SK-N-SH (cell line): ENCODE data around the gene BAG1. TPM values are rescaled to one million over a fixed set of nuclear protein-coding genes. Genes with fewer than 3 reads are reported as not detected.

Experiments
- CTCF ChIA-PET: fragments of 300-600, 350-600 bp; formaldehyde crosslinking; extraction: SDS; loops from one replicate; lab custom pipeline; 2021; lab: Yijun Ruan, JAX
- POLR2A ChIA-PET: fragments of 350-600 bp; sonication (Branson Sonifier 250); formaldehyde crosslinking; extraction: SDS; loops from one replicate; lab custom pipeline; 2020; ENCODE audit warnings: antibody characterized with exemption, inconsistent platforms; lab: Yijun Ruan, JAX
- DNase-seq: peaks from one replicate; pipeline ENCODE4 v3.0.0; 2012
- H2AFZ ChIP-seq: fragments of 200-600 bp; sonication (generic); 2 replicates; pipeline ENCODE4 v1.8.1; 2016; ENCODE audit warnings: antibody characterized with exemption, mild to moderate bottlenecking, low read depth
- H3F3A ChIP-seq: fragments of 200-600 bp; sonication (generic); replicated peaks from 2 replicates; pipeline ENCODE3; 2016; ENCODE audit warnings: antibody characterized with exemption, mild to moderate bottlenecking; ENCODE audit not compliant: insufficient read depth
- H3K27ac ChIP-seq, 2 experiments: fragments of 200-500 bp in 1 of 2; fragments of 200-600 bp in 1 of 2; sonication (Bioruptor generic) in 1 of 2; sonication (generic), shearing (Covaris generic) in 1 of 2; 2 replicates each; pipeline versions ENCODE4 v1.5.1 to v1.6.1; 2014 to 2016; ENCODE audit warnings: low read depth in 2 of 2, inconsistent platforms in 1 of 2, low read length in 1 of 2, mild to moderate bottlenecking in 1 of 2, mixed read lengths in 1 of 2
- H3K27me3 ChIP-seq: fragments of 200-600 bp; sonication (generic), shearing (Covaris generic); 2 replicates; pipeline ENCODE4 v1.6.1; 2016; ENCODE audit warnings: mixed run types; ENCODE audit not compliant: insufficient read depth
- H3K36me3 ChIP-seq, 2 experiments: fragments of 200-500 bp in 1 of 2; fragments of 200-600 bp in 1 of 2; sonication (Bioruptor generic) in 1 of 2; sonication (generic) in 1 of 2; replicated peaks in 1 of 2; 2 replicates each; pipeline versions ENCODE3 to v1.5.1; 2014 to 2016; ENCODE audit warnings: low read length in 1 of 2, mild to moderate bottlenecking in 1 of 2; ENCODE audit not compliant: insufficient read depth in 2 of 2, control insufficient read depth in 1 of 2
- H3K4me1 ChIP-seq, 2 experiments: fragments of 200-500 bp in 1 of 2; fragments of 200-600 bp in 1 of 2; sonication (Bioruptor generic) in 1 of 2; sonication (generic), shearing (Covaris generic) in 1 of 2; 2 replicates each; pipeline versions ENCODE4 v1.5.1 to v1.6.1; 2014 to 2016; ENCODE audit warnings: low read depth in 1 of 2, low read length in 1 of 2, mixed run types in 1 of 2; ENCODE audit not compliant: insufficient read depth in 2 of 2, control insufficient read depth in 1 of 2
- H3K4me2 ChIP-seq: fragments of 200-600 bp; sonication (generic), shearing (Covaris generic); 2 replicates; pipeline ENCODE4 v1.6.1; 2017; ENCODE audit warnings: mixed run types
- H3K4me3 ChIP-seq, 2 experiments: fragments of 200-500 bp in 1 of 2; fragments of 200-600 bp in 1 of 2; sonication (Bioruptor generic) in 1 of 2; sonication (generic), shearing (Covaris generic) in 1 of 2; 2 replicates each; pipeline versions ENCODE4 v1.5.1 to v1.8.1; 2014 to 2016; ENCODE audit warnings: low read depth in 2 of 2, inconsistent platforms in 1 of 2, low read length in 1 of 2, mild to moderate bottlenecking in 1 of 2, mixed read lengths in 1 of 2, moderate library complexity in 1 of 2
- H3K79me2 ChIP-seq: fragments of 200-600 bp; sonication (generic); 2 replicates; pipeline ENCODE4 v1.8.1; 2017; ENCODE audit warnings: mild to moderate bottlenecking; ENCODE audit not compliant: insufficient read depth
- H3K9ac ChIP-seq: fragments of 200-600 bp; sonication (generic); 2 replicates; pipeline ENCODE4 v1.6.1; 2017; ENCODE audit warnings: mixed run types
- H3K9me2 ChIP-seq: fragments of 200-600 bp; sonication (generic); 2 replicates; pipeline ENCODE4 v1.6.1; 2017; ENCODE audit warnings: mixed run types
- H3K9me3 ChIP-seq: fragments of 200-600 bp; sonication (generic); 2 replicates; pipeline ENCODE4 v1.6.1; 2017; ENCODE audit warnings: mixed run types, mild to moderate bottlenecking, moderate library complexity
- H4K20me1 ChIP-seq: fragments of 200-600 bp; sonication (generic); 2 replicates; pipeline ENCODE4 v1.6.1; 2017; ENCODE audit warnings: mild to moderate bottlenecking, mixed run types; ENCODE audit not compliant: insufficient read depth
- CTCF ChIP-seq: fragments of 200-600 bp; sonication (generic); IDR thresholded peaks from 2 replicates; pipeline ENCODE4 v1.6.1; 2017; ENCODE audit warnings: antibody characterized with exemption, mild to moderate bottlenecking, moderate library complexity
- ELF1 ChIP-seq: IDR thresholded peaks from 2 replicates; pipeline ENCODE4 v1.4.0; 2012
- EP300 ChIP-seq, 2 experiments: IDR thresholded peaks; 2 replicates each; pipeline versions ENCODE4 v1.4.0 to v1.6.1; 2012; ENCODE audit warnings: borderline replicate concordance in 1 of 2, low read depth in 1 of 2, low read length in 1 of 2
- EZH2phosphoT487 ChIP-seq: fragments of 200-600 bp; sonication (generic); IDR thresholded peaks from 2 replicates; pipeline ENCODE4 v1.6.1; 2017; ENCODE audit warnings: low read depth, mixed run types, mild to moderate bottlenecking, antibody characterized with exemption, moderate library complexity, borderline replicate concordance
- FOSL2 ChIP-seq: IDR thresholded peaks from 2 replicates; pipeline ENCODE4 v1.4.0; 2012; ENCODE audit warnings: low read depth, mild to moderate bottlenecking, moderate library complexity, borderline replicate concordance
- FOXJ3 ChIP-seq: sonication (generic); formaldehyde crosslinking; IDR thresholded peaks from 2 replicates; pipeline ENCODE4 v1.5.1; 2020; ENCODE audit warnings: mild to moderate bottlenecking, missing genetic modification reagents
- FOXM1 ChIP-seq: IDR thresholded peaks from 2 replicates; pipeline ENCODE4 v1.4.0; 2012; ENCODE audit warnings: low read depth, mild to moderate bottlenecking
- GABPA ChIP-seq: IDR thresholded peaks from 2 replicates; pipeline ENCODE4 v1.4.0; 2012; ENCODE audit warnings: low read depth, mild to moderate bottlenecking
- IRF3 ChIP-seq: fragments of 150-350 bp; IDR thresholded peaks from 2 replicates; pipeline ENCODE4 v1.6.1; 2016; ENCODE audit warnings: mild to moderate bottlenecking, low read depth, low read length
- MAX ChIP-seq: IDR thresholded peaks from 2 replicates; pipeline ENCODE4 v1.4.0; 2012; ENCODE audit warnings: low read depth
- MEF2A ChIP-seq: IDR thresholded peaks from 2 replicates; pipeline ENCODE4 v1.4.0; 2012; ENCODE audit warnings: low read depth, borderline replicate concordance
- MXI1 ChIP-seq: IDR thresholded peaks from 2 replicates; pipeline ENCODE4 v1.6.1; 2012; ENCODE audit warnings: mild to moderate bottlenecking, low read depth, low read length, improper control_type of control experiment
- NFIC ChIP-seq: IDR thresholded peaks from 2 replicates; pipeline ENCODE4 v1.4.0; 2012; ENCODE audit warnings: borderline replicate concordance
- NRF1 ChIP-seq: IDR thresholded peaks from 2 replicates; pipeline ENCODE4 v1.6.1; 2012; ENCODE audit warnings: low read depth, mild to moderate bottlenecking, low read length
- POLR2AphosphoS5 ChIP-seq: IDR thresholded peaks from 2 replicates; pipeline ENCODE4 v1.6.1; 2012; ENCODE audit warnings: low read depth, low read length
- RAD21 ChIP-seq: IDR thresholded peaks from 2 replicates; pipeline ENCODE4 v1.6.1; 2012; ENCODE audit warnings: mild to moderate bottlenecking, low read length
- RFX5 ChIP-seq: IDR thresholded peaks from 2 replicates; pipeline ENCODE4 v1.6.1; 2012; ENCODE audit warnings: mild to moderate bottlenecking, improper control_type of control experiment, low read length
- SIN3A ChIP-seq: IDR thresholded peaks from 2 replicates; pipeline ENCODE4 v1.6.1; 2012; ENCODE audit warnings: low read depth, mild to moderate bottlenecking, low read length, moderate library complexity, borderline replicate concordance
- SMC3 ChIP-seq: IDR thresholded peaks from 2 replicates; pipeline ENCODE4 v1.6.1; 2012; ENCODE audit warnings: low read depth, low read length, improper control_type of control experiment
- TAF1 ChIP-seq: IDR thresholded peaks from 2 replicates; pipeline ENCODE4 v1.6.1; 2012; ENCODE audit warnings: low read depth, mild to moderate bottlenecking, low read length, moderate library complexity, borderline replicate concordance
- TCF12 ChIP-seq: IDR thresholded peaks from 2 replicates; pipeline ENCODE4 v1.4.0; 2012
- TEAD4 ChIP-seq: IDR thresholded peaks from 2 replicates; pipeline ENCODE4 v1.4.0; 2012; ENCODE audit warnings: mild to moderate bottlenecking, borderline replicate concordance; ENCODE audit not compliant: insufficient read depth
- USF1 ChIP-seq: IDR thresholded peaks from 2 replicates; pipeline ENCODE4 v1.4.0; 2012; ENCODE audit warnings: low read depth, borderline replicate concordance
- USF2 ChIP-seq: fragments of 150-350 bp; IDR thresholded peaks from 2 replicates; pipeline ENCODE4 v1.6.1; 2017; ENCODE audit warnings: antibody characterized with exemption, low read length, low read depth, borderline replicate concordance
- ZBTB33 ChIP-seq: IDR thresholded peaks from 2 replicates; pipeline ENCODE4 v1.4.0; 2012; ENCODE audit warnings: low read depth, borderline replicate concordance
- WGBS: methylation state at CpG from one replicate; pipeline ENCODE4 v1.1.6; 2017; ENCODE audit warnings: low lambda C conversion rate; 5-methylcytosine and 5-hydroxymethylcytosine counted together
- polyA plus RNA-seq, 3 experiments: library from polyadenylated mRNA; depleted of rRNA; stranded (reverse); fragments of >200 nt; gene quantifications; 2 replicates each; pipeline ENCODE4 v1.2.3, GENCODE V29; 2012

The BAG1 gene
- polyA plus RNA-seq (2012; rRNA removed), result 40.0 and 49.9 TPM in 2 replicates
- polyA plus RNA-seq (2012; cell fraction: cytosol; rRNA removed), result 53.2 and 62.9 TPM in 2 replicates
- 21.4 and 31.7 TPM in 2 replicates for polyA plus RNA-seq (2012; cell fraction: nucleus; rRNA removed)

GRCh38 chr9:33264473-33265177, at the start of gene BAG1, which contains the start of gene CHMP5:
BAG1 (minus strand) TSS chr9:33264708.
CHMP5 (plus strand) TSS chr9:33265049; CDS start chr9:33265079, 30 bp downstream.
- POLR2A ChIA-PET, result interaction anchor here (1.0 to 2.0 kb wide), 3 partner anchors 25 to 186 kb away, joined by 3 to 10 read pairs (median 3); partner anchors contain the start of genes NFX1 and SPINK4
- peaks cover 68% of the 10 kb centered on the region for H3K79me2 ChIP-seq
- H3K36me3 ChIP-seq, result peaks cover 51 to 52% of the 10 kb centered on the region in 2 experiments
- H3K27me3 ChIP-seq, result no peaks in the 10 kb centered on the region
- DNase-seq, result peak; percentile 97
- H2AFZ ChIP-seq, result peak within 1 kb of the TSS; percentile 85
- peak within 1 kb of the TSS; percentile 58 to 79; a peak in 3 of 4 replicates for H3K27ac ChIP-seq
- H3K4me3 ChIP-seq, result peak within 1 kb of the TSS; percentile 56 to 97
- WGBS, result 0% methylated on average over 48 of the region's 67 CpGs
- H4K20me1 ChIP-seq, result no peaks in the 10 kb centered on the region
- H3K4me2 ChIP-seq, result peak within 1 kb of the TSS; percentile 97
- H3K9ac ChIP-seq, result peak within 1 kb of the TSS; percentile 94
- no peaks in the 10 kb centered on the region for H3K9me2 ChIP-seq
- TF ChIP-seq FOSL2 (no peak), ZBTB33 (no peak), TAF1 (peak; percentile 46; the same call in 1 of the 2 replicates), NFIC (no peak), USF1 (no peak), EP300 (IDR thresholded peaks at IDR 0.05; ENCODE audit: borderline replicate concordance in 1 of 2, low read depth in 1 of 2, low read length in 1 of 2) (no peak), RFX5 (no peak), FOXM1 (no peak), ELF1 (peak; percentile 92), IRF3 (no peak), SMC3 (no peak), USF2 (no peak), EZH2phosphoT487 (no peak), POLR2AphosphoS5 (peak; percentile 89), MEF2A (no peak), SIN3A (no peak; the same call in 1 of the 2 replicates), RAD21 (no peak), NRF1 (peak; percentile 89), CTCF (peak; percentile 29), FOXJ3 (no peak), TEAD4 (no peak), MXI1 (no peak), MAX (peak; percentile 62; the same call in 1 of the 2 replicates), GABPA (peak; percentile 91), TCF12 (no peak)
- H3K4me1 ChIP-seq, result peaks cover 8 to 15% of the 10 kb centered on the region in 2 experiments; a peak in 3 of 4 replicates
- H3K9me3 ChIP-seq, result no peaks in the 10 kb centered on the region
- CTCF ChIA-PET, result interaction anchor here (0.5 to 2.3 kb wide), 9 partner anchors 9 to 475 kb away, joined by 3 to 10 read pairs (median 3); no protein-coding TSS in a partner anchor
- H3F3A ChIP-seq, result no peaks in the 10 kb centered on the region
